HL-60 (cell line): ENCODE data around the gene DNPH1.

Source experiments
- TF ChIP-seq, protein P1 (sequence below): IDR thresholded peaks from one replicate; pipeline ENCODE4 v1.5.1; 2011; ENCODE audit warnings: low read length, control low read depth, inconsistent platforms; ENCODE audit not compliant: insufficient read depth
- TF ChIP-seq, protein P2 (sequence below): IDR thresholded peaks from 2 replicates; pipeline ENCODE4 v1.6.1; 2012; ENCODE audit warnings: low read depth; ENCODE audit not compliant: insufficient replicate concordance

GRCh38 chr6:43207286-43207685 lies 22.0 kb downstream of the DNPH1 start:
- TF ChIP-seq, protein P1, sequence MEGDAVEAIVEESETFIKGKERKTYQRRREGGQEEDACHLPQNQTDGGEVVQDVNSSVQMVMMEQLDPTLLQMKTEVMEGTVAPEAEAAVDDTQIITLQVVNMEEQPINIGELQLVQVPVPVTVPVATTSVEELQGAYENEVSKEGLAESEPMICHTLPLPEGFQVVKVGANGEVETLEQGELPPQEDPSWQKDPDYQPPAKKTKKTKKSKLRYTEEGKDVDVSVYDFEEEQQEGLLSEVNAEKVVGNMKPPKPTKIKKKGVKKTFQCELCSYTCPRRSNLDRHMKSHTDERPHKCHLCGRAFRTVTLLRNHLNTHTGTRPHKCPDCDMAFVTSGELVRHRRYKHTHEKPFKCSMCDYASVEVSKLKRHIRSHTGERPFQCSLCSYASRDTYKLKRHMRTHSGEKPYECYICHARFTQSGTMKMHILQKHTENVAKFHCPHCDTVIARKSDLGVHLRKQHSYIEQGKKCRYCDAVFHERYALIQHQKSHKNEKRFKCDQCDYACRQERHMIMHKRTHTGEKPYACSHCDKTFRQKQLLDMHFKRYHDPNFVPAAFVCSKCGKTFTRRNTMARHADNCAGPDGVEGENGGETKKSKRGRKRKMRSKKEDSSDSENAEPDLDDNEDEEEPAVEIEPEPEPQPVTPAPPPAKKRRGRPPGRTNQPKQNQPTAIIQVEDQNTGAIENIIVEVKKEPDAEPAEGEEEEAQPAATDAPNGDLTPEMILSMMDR = no peak
- TF ChIP-seq, protein P2, sequence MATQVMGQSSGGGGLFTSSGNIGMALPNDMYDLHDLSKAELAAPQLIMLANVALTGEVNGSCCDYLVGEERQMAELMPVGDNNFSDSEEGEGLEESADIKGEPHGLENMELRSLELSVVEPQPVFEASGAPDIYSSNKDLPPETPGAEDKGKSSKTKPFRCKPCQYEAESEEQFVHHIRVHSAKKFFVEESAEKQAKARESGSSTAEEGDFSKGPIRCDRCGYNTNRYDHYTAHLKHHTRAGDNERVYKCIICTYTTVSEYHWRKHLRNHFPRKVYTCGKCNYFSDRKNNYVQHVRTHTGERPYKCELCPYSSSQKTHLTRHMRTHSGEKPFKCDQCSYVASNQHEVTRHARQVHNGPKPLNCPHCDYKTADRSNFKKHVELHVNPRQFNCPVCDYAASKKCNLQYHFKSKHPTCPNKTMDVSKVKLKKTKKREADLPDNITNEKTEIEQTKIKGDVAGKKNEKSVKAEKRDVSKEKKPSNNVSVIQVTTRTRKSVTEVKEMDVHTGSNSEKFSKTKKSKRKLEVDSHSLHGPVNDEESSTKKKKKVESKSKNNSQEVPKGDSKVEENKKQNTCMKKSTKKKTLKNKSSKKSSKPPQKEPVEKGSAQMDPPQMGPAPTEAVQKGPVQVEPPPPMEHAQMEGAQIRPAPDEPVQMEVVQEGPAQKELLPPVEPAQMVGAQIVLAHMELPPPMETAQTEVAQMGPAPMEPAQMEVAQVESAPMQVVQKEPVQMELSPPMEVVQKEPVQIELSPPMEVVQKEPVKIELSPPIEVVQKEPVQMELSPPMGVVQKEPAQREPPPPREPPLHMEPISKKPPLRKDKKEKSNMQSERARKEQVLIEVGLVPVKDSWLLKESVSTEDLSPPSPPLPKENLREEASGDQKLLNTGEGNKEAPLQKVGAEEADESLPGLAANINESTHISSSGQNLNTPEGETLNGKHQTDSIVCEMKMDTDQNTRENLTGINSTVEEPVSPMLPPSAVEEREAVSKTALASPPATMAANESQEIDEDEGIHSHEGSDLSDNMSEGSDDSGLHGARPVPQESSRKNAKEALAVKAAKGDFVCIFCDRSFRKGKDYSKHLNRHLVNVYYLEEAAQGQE = no peak
